Activated gamma-delta T cell treated with anti-CD3 and anti-CD28 coated beads, Interleukin-2, amount 50 U/mL, for 16 hours (primary cell): ENCODE data around the gene KCNC3.
"Not testable (repeated sequence)": the region's sequence is repeated elsewhere in the genome, so short reads cannot be mapped to it uniquely, and the experiment has no call there.

Source experiments
- DNase-seq: peaks from one replicate; pipeline ENCODE4 v3.0.0-alpha.2; 2020; ENCODE audit warnings: low read depth

KCNC3 gene

GRCh38 chr19:50353487-50353880 lies 24.3 kb upstream of the KCNC3 start:
- not testable (repeated sequence) for DNase-seq

GRCh38 chr19:50352242-50352641 lies 23.1 kb upstream of the KCNC3 start:
- no peak for DNase-seq

- DNase-seq = no peak
These were observed 20.3 kb upstream of the KCNC3 start for GRCh38 chr19:50349277-50350057.

GRCh38 chr19:50347089-50347581 lies 18.0 kb upstream of the KCNC3 start:
- not testable (repeated sequence) for DNase-seq

- DNase-seq = no peak
These were observed 15.6 kb upstream of the KCNC3 start for GRCh38 chr19:50344661-50345318.

- no peak for DNase-seq
These were observed 12.0 kb upstream of the KCNC3 start for GRCh38 chr19:50341091-50341564.

- DNase-seq = no peak
These were observed 11.2 kb upstream of the KCNC3 start for GRCh38 chr19:50340331-50340730.

- DNase-seq = not testable (repeated sequence)
These were observed 7.9 kb upstream of the KCNC3 start for GRCh38 chr19:50337031-50337430.

GRCh38 chr19:50334741-50335421 lies 5.7 kb upstream of the KCNC3 start:
- DNase-seq = no peak

GRCh38 chr19:50333737-50334617 lies 4.8 kb upstream of the KCNC3 start:
- DNase-seq = peak; percentile 68

GRCh38 chr19:50333235-50333736 lies 4.1 kb upstream of the KCNC3 start:
- DNase-seq = peak; percentile 76

- DNase-seq = no peak
These were observed 3.3 kb upstream of the KCNC3 start for GRCh38 chr19:50332244-50333038.

- no peak for DNase-seq
These were observed 2.7 kb upstream of the KCNC3 start for GRCh38 chr19:50331994-50332243.

- DNase-seq = no peak
These were observed 2.2 kb upstream of the KCNC3 start for GRCh38 chr19:50331221-50331993.

GRCh38 chr19:50330365-50331078 lies 1.3 kb upstream of the KCNC3 start:
- DNase-seq = peak; percentile 59

- DNase-seq = not testable (repeated sequence)
These were observed 733 bp upstream of the KCNC3 start for GRCh38 chr19:50329926-50330294.

- DNase-seq = no peak
These were observed 368 bp downstream of the KCNC3 start for GRCh38 chr19:50328873-50329145.

GRCh38 chr19:50328224-50328872 lies 829 bp downstream of the KCNC3 start:
- no peak for DNase-seq
